HEK293T (cell line): ENCODE measurements around the gene FAM3A.

Source experiments
- BHLHE40 ChIP-seq: fragments of 450-650 bp; IDR thresholded peaks from 2 replicates; pipeline ENCODE4 v1.6.1; 2016; ENCODE audit warnings: mild to moderate bottlenecking, moderate library complexity, borderline replicate concordance
- ELF4 ChIP-seq: fragments of 450-650 bp; IDR thresholded peaks from 2 replicates; pipeline ENCODE4 v1.6.1; 2017; ENCODE audit warnings: antibody characterized with exemption
- FOXA1 ChIP-seq: fragments of 450-650 bp; IDR thresholded peaks from 2 replicates; pipeline ENCODE4 v1.6.1; 2016; ENCODE audit warnings: mild to moderate bottlenecking
- FOXM1 ChIP-seq: fragments of 450-650 bp; IDR thresholded peaks from 2 replicates; pipeline ENCODE4 v1.6.1; 2017; ENCODE audit warnings: mild to moderate bottlenecking, borderline replicate concordance
- HDGF ChIP-seq: fragments of 450-650 bp; IDR thresholded peaks from 2 replicates; pipeline ENCODE4 v1.6.1; 2017; ENCODE audit warnings: antibody characterized with exemption, borderline replicate concordance
- L3MBTL2 ChIP-seq: fragments of 450-650 bp; conservative IDR thresholded peaks from 2 replicates; pipeline ENCODE4 v1.6.1; 2016; ENCODE audit warnings: mild to moderate bottlenecking
- LEF1 ChIP-seq: fragments of 450-650 bp; IDR thresholded peaks from 2 replicates; pipeline ENCODE4 v1.6.1; 2017; ENCODE audit warnings: mild to moderate bottlenecking, borderline replicate concordance
- NFRKB ChIP-seq: fragments of 450-650 bp; IDR thresholded peaks from 2 replicates; pipeline ENCODE4 v1.6.1; 2016; ENCODE audit warnings: mild to moderate bottlenecking, moderate library complexity
- SP1 ChIP-seq: fragments of 450-650 bp; IDR thresholded peaks from 2 replicates; pipeline ENCODE4 v1.6.1; 2017
- TARDBP ChIP-seq: fragments of 450-650 bp; IDR thresholded peaks from 2 replicates; pipeline ENCODE4 v1.6.1; 2016
- TF ChIP-seq, protein P1 (sequence below): fragments of 450-650 bp; IDR thresholded peaks from 2 replicates; pipeline ENCODE4 v1.6.1; 2016

DNA sequence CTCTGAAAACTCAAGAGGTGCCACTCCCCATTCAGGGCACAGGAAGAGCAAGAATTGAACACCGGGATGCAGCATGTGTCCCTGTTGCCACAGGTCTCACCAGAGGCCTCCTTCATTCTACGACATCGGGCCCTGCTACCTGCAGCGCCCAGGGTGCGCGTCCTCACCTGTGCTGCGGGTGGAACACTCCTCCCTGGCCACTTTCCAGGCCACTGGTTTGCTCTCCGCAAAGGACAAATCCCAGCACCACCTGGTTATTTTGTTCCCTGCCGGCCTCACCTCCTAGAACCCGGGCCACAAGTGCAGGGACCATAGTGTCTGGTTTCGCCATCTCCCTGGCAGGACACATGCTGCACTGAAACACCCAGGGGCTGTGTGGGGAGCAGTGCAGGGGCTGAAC is 14.3 kb upstream of the FAM3A start:
- TF ChIP-seq NFRKB, result no peak
- TF ChIP-seq FOXM1, result no peak
- TF ChIP-seq L3MBTL2, result no peak
- no peak for TF ChIP-seq TARDBP
- no peak for TF ChIP-seq BHLHE40
- no peak for TF ChIP-seq LEF1
- TF ChIP-seq FOXA1, result no peak
- TF ChIP-seq HDGF, result no peak
- TF ChIP-seq, protein P1, sequence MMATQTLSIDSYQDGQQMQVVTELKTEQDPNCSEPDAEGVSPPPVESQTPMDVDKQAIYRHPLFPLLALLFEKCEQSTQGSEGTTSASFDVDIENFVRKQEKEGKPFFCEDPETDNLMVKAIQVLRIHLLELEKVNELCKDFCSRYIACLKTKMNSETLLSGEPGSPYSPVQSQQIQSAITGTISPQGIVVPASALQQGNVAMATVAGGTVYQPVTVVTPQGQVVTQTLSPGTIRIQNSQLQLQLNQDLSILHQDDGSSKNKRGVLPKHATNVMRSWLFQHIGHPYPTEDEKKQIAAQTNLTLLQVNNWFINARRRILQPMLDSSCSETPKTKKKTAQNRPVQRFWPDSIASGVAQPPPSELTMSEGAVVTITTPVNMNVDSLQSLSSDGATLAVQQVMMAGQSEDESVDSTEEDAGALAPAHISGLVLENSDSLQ, result no peak
- no peak for TF ChIP-seq ELF4
- no peak for TF ChIP-seq SP1
